IMR-90 (cell line): Measurements from ENCODE around the gene ZNF718. TPM values are rescaled to one million over a fixed set of nuclear protein-coding genes. Genes with fewer than 3 reads are reported as not detected.
"Not testable (repeated sequence)": the region's sequence is repeated elsewhere in the genome, so short reads cannot be mapped to it uniquely, and the experiment has no call there.

Experiments used
- ATAC-seq: fragments of 200-7000 bp; cut with Tn5 transposase; 2 replicates; pipeline ENCODE4 v1.9.1; 2020; ENCODE audit warnings: low read depth, mild to moderate bottlenecking, moderate library complexity
- BruUV-seq: library from RNA; stranded (reverse); fragments of 400-500 nt; replicated peaks from 2 replicates; lab custom pipeline; 2021; lab: Mats Ljungman, UMichigan
- CTCF ChIA-PET: fragments of 300-600 bp; formaldehyde crosslinking; extraction: SDS; loops from one replicate; lab custom pipeline; 2021; ENCODE audit warnings: antibody characterized with exemption; lab: Yijun Ruan, JAX
- POLR2A ChIA-PET: fragments of 300-600 bp; sonication (Branson Sonifier 250); formaldehyde crosslinking; loops from one replicate; lab custom pipeline; 2022; ENCODE audit warnings: antibody characterized with exemption; ENCODE audit not compliant: unreplicated experiment; lab: Charles Lee
- DNase-seq: peaks from one replicate; pipeline ENCODE4 v3.0.0; 2013
- H2AFZ ChIP-seq: replicated peaks from 2 replicates; pipeline ENCODE3; 2013; ENCODE audit warnings: low read length, mild to moderate bottlenecking; ENCODE audit not compliant: poor library complexity
- H2AK5ac ChIP-seq: 2 replicates; pipeline ENCODE4 v1.6.1; 2013; ENCODE audit warnings: low read depth, low read length, inconsistent platforms
- H2AK9ac ChIP-seq: replicated peaks from 2 replicates; pipeline ENCODE3; 2013; ENCODE audit warnings: mild to moderate bottlenecking, low read depth, low read length, moderate library complexity; ENCODE audit not compliant: poor library complexity
- H2BK120ac ChIP-seq: 2 replicates; pipeline ENCODE4 v1.6.1; 2013; ENCODE audit warnings: low read depth, low read length, inconsistent platforms
- H2BK15ac ChIP-seq: 3 replicates; pipeline ENCODE4 v1.6.1; 2013; ENCODE audit warnings: low read depth, low read length, inconsistent platforms
- H2BK20ac ChIP-seq: 2 replicates; pipeline ENCODE4 v1.6.1; 2013; ENCODE audit warnings: low read depth, mild to moderate bottlenecking, inconsistent platforms, low read length, moderate library complexity
- H2BK5ac ChIP-seq: 2 replicates; pipeline ENCODE4 v1.6.1; 2013; ENCODE audit warnings: mild to moderate bottlenecking, low read depth, low read length, inconsistent platforms; ENCODE audit not compliant: poor library complexity, severe bottlenecking
- H3K14ac ChIP-seq: replicated peaks from 2 replicates; pipeline ENCODE4 v1.6.1; 2013; ENCODE audit warnings: low read depth, low read length, inconsistent platforms
- H3K18ac ChIP-seq: 2 replicates; pipeline ENCODE4 v1.6.1; 2013; ENCODE audit warnings: low read depth, low read length, control low read depth
- H3K23ac ChIP-seq: 2 replicates; pipeline ENCODE4 v1.6.1; 2013; ENCODE audit warnings: low read depth, low read length, inconsistent platforms
- H3K27ac ChIP-seq: 2 replicates; pipeline ENCODE4 v1.5.1; 2013; ENCODE audit warnings: mild to moderate bottlenecking, control low read depth, low read length; ENCODE audit not compliant: insufficient read depth
- H3K27me3 ChIP-seq: 2 replicates; pipeline ENCODE4 v1.6.1; 2013; ENCODE audit warnings: low read length; ENCODE audit not compliant: control insufficient read depth, insufficient read depth
- H3K36me3 ChIP-seq: 2 replicates; pipeline ENCODE4 v1.6.1; 2013; ENCODE audit warnings: low read length, mixed read lengths; ENCODE audit not compliant: control insufficient read depth, insufficient read depth
- H3K4ac ChIP-seq: 2 replicates; pipeline ENCODE4 v1.6.1; 2013; ENCODE audit warnings: low read depth, low read length, inconsistent platforms
- H3K4me1 ChIP-seq: 2 replicates; pipeline ENCODE4 v1.6.1; 2013; ENCODE audit warnings: low read length, mixed read lengths; ENCODE audit not compliant: control insufficient read depth, insufficient read depth
- H3K4me2 ChIP-seq: 2 replicates; pipeline ENCODE4 v1.6.1; 2013; ENCODE audit warnings: low read depth, mild to moderate bottlenecking, control low read depth, low read length, moderate library complexity
- H3K4me3 ChIP-seq: 2 replicates; pipeline ENCODE4 v1.5.1; 2013; ENCODE audit warnings: low read depth, mild to moderate bottlenecking, control low read depth, low read length, moderate library complexity; ENCODE audit not compliant: insufficient read depth
- H3K56ac ChIP-seq: 2 replicates; pipeline ENCODE4 v1.6.1; 2013; ENCODE audit warnings: low read length, inconsistent platforms; ENCODE audit not compliant: insufficient read depth; ENCODE audit errors: extremely low read depth
- H3K79me1 ChIP-seq, 2 experiments: 2 replicates each; pipeline ENCODE4 v1.6.1; 2013; ENCODE audit warnings: low read length in 2 of 2, inconsistent platforms in 1 of 2, low read depth in 1 of 2
- H3K9ac ChIP-seq: 2 replicates; pipeline ENCODE4 v1.6.1; 2013; ENCODE audit warnings: low read depth, low read length, control low read depth
- H3K9me1 ChIP-seq: 2 replicates; pipeline ENCODE4 v1.6.1; 2013; ENCODE audit warnings: low read length, inconsistent platforms; ENCODE audit not compliant: insufficient read depth
- H3K9me3 ChIP-seq: 2 replicates; pipeline ENCODE4 v1.6.1; 2013; ENCODE audit warnings: low read length; ENCODE audit not compliant: control insufficient read depth, insufficient read depth
- H4K20me1 ChIP-seq: 2 replicates; pipeline ENCODE4 v1.6.1; 2013; ENCODE audit warnings: low read length, inconsistent platforms; ENCODE audit not compliant: insufficient read depth
- H4K5ac ChIP-seq: 2 replicates; pipeline ENCODE4 v1.6.1; 2013; ENCODE audit warnings: mild to moderate bottlenecking, low read depth, low read length, control low read depth
- H4K8ac ChIP-seq, 2 experiments: 2 replicates each; pipeline ENCODE4 v1.6.1; 2013; ENCODE audit warnings: low read depth in 2 of 2, low read length in 2 of 2, control low read depth in 1 of 2, inconsistent platforms in 1 of 2
- H4K91ac ChIP-seq: 2 replicates; pipeline ENCODE4 v1.6.1; 2013; ENCODE audit warnings: low read depth, low read length, inconsistent platforms; ENCODE audit not compliant: insufficient read depth
- WGBS, 2 experiments: methylation state at CpG; one replicate each; pipeline versions ENCODE4 v1.1.5 to v1.1.7; 2013; ENCODE audit warnings: missing lambda C conversion rate in 2 of 2; ENCODE audit not compliant: insufficient read length in 1 of 2; ENCODE audit errors: extremely low coverage in 2 of 2; 5-methylcytosine and 5-hydroxymethylcytosine counted together
- dilution Hi-C: fragments of 300-500 bp; cut with HindIII; formaldehyde crosslinking; loops from one replicate; pipeline ENCODE4 v1.14.3; 2018; ENCODE audit warnings: low sequenced_read_pairs; ENCODE audit not compliant: unreplicated experiment
- in situ Hi-C: fragments of 300-500 bp; cut with MboI; formaldehyde crosslinking; loops from 3 replicates; pipeline ENCODE4 v1.14.3; 2019; ENCODE audit warnings: low sequenced_read_pairs, inconsistent platforms, mixed read lengths
- intact Hi-C: fragments of 100-400 bp; cut with micrococcal nuclease; formaldehyde crosslinking; loops from 2 replicates; pipeline ENCODE4 v1.10.0; 2022
- polyA plus RNA-seq, 3 experiments: library from polyadenylated mRNA; depleted of rRNA; stranded (reverse); fragments of >200 nt; gene quantifications; 2 replicates each; pipeline ENCODE4 v1.2.3, GENCODE V29; 2012; ENCODE audit warnings: low replicate concordance in 1 of 3
- total RNA-seq: library from RNA; depleted of rRNA; stranded (reverse); fragments of >200 nt; gene quantifications from 2 replicates; pipeline ENCODE4 v1.2.3, GENCODE V29; 2012

ZNF718 gene
- total and polyA plus RNA-seq, 2 of the 4 experiments (the other 2 are of a cell fraction), result 1.1 to 1.8 TPM

DNA sequence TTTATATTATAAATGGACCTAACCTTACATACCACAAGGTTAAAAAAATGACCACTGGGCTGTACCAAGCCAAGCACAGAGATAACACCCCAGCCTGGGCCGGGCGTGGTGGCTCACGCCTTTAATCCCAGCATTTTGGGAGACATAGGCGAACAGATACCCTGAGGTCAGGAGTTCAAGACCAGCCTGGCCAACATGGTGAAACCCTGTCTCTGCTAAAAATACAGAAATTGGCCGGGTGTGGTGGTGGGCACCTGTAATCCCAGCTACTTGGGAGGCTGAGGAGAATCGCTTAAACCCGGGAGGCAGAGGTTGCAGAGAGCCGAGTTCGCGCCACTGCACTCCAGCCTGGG is 403 bp upstream of the ZNF718 start:
- H2AK9ac ChIP-seq, BruUV-seq, H3K27ac ChIP-seq, H4K20me1 ChIP-seq, H2BK20ac ChIP-seq, CTCF ChIA-PET, H3K9ac ChIP-seq, in situ Hi-C loops, intact Hi-C loops, H3K56ac ChIP-seq, DNase-seq, ATAC-seq, H3K18ac ChIP-seq, H3K36me3 ChIP-seq, H3K4ac ChIP-seq, dilution Hi-C loops, H3K9me1 ChIP-seq, H3K4me1 ChIP-seq, H3K23ac ChIP-seq, H2BK15ac ChIP-seq, H3K14ac ChIP-seq, H2BK5ac ChIP-seq, H4K91ac ChIP-seq, POLR2A ChIA-PET, H3K27me3 ChIP-seq, H2BK120ac ChIP-seq, H2AK5ac ChIP-seq: not testable (repeated sequence)
- Histone ChIP-seq H3K9me3 (peaks cover 12% of the 10 kb centered on the region), H2AFZ (peak overlapping the region; percentile 96), H3K4me3 (peak overlapping the region; percentile 89), H4K5ac (peak overlapping the region; percentile 8; the same call in 1 of the 2 replicates), H4K8ac (peak overlapping the region in 1 of 2 experiments; percentile 38; a peak in 3 of 4 replicates), H3K4me2 (peak overlapping the region; percentile 47), H3K79me1 (peaks cover 6 to 13% of the 10 kb centered on the region in 2 experiments)
- WGBS, 2 experiments, result 60% methylated on average over 1 of the region's 10 CpGs; no CpG with 5 or more reads in 1 of the 2 experiments
